ENCODE results near the gene CALM3. TPM values are rescaled to one million over a fixed set of nuclear protein-coding genes. Genes with fewer than 3 reads are reported as not detected.
A peak's percentile ranks its signal among the peaks of the same experiment; 100 is the strongest.
"Not testable (repeated sequence)": the region's sequence is repeated elsewhere in the genome, so short reads cannot be mapped to it uniquely, and the experiment has no call there.

The CALM3 gene
- 100 to 1,000 TPM; 114 to 155 (median 129) TPM for total RNA-seq

DNA sequence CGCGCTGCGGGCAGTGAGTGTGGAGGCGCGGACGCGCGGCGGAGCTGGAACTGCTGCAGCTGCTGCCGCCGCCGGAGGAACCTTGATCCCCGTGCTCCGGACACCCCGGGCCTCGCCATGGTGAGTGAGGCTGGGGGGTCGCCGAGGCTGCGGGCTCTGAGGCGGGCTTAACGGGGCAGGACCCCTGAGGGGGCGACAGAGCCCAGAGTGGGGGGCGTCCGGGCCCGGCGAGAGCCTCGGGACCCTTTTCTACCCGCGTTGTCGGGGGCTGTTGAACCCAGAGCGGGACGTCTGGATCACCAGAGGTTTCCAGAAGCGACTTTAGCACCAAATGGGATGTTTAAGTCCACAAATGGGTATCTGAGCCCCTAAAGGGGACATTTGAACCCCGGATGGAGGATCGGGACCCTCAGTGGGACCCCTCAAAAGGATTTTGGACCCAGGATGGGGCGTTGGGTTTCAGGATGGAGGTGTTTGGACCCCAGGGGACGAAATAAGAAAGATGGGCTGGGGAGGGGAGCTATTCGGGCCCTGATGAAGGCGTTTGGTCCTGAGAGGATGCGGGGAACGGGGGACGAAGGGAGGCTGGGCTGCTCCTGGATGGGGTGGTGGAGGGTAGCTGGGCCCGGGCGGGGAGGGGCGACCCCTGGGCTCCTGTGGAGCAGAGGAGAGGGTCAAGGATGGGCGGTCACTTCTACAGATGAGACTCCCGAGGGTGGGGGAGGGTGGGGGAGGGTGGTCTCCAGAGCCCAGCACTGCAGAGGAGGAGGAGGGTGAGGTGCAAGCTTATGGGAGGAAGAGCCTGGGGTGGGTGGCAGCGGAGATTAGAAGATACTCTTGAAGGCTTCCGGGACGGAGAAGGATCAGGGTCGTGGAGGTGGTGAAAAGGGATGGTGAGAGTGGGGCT lies at the start of gene CALM3:
Gene CALM3, plus strand, starts transcription at position 13 of the 907 bp plus-strand sequence. Its CDS starts 105 bp downstream, at position 118.
- under 1% methylated on average over 16 of the region's 51 CpGs for WGBS
- intact Hi-C loops (cut with DNase I): no loop called here
- peaks cover 41 to 53% (median 51%) of the 10 kb centered on the region in 4 donors for H3K4me1 ChIP-seq

DNA sequence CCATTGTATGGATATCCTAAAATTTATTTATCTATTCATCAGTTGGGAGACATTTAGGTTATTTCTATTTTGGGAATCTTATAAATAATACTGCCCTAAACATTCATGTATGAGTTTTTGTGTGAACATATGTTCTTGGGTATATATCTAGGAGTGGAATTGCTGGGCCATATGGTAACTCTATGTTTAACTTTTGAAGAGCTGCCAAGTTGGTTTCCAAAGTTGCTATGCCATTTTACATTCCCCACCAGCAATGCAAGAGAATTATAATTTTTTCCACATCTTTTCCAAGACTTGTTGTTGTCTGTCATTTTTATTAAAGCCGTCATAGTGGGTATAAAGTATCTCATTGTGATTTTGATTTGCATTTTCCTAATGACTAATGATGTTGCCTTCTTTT lies 48.2 kb upstream of the CALM3 start:
- intact Hi-C loops (cut with DNase I): no loop called here
- Histone ChIP-seq H3K27ac (replicated peaks in 1 of 4) (no peak overlapping the region), H3K9me3 (peaks cover 0 to 28% (median 11%) of the 10 kb centered on the region in 4 donors), H3K4me3 (no peak overlapping the region), H3K27me3 (no peaks in the 10 kb centered on the region), H3K4me1 (no peaks in the 10 kb centered on the region), H3K36me3 (no peaks in the 10 kb centered on the region)
- no peak for DNase-seq (ENCODE audit: extremely low spot score)
- TF ChIP-seq POLR2AphosphoS5 (IDR thresholded peaks at IDR 0.05) (no peak), POLR2A (IDR thresholded peaks at IDR 0.05; ENCODE audit: low read depth) (no peak), EP300 (IDR thresholded peaks at IDR 0.05) (no peak)
- TF ChIP-seq, protein P1, sequence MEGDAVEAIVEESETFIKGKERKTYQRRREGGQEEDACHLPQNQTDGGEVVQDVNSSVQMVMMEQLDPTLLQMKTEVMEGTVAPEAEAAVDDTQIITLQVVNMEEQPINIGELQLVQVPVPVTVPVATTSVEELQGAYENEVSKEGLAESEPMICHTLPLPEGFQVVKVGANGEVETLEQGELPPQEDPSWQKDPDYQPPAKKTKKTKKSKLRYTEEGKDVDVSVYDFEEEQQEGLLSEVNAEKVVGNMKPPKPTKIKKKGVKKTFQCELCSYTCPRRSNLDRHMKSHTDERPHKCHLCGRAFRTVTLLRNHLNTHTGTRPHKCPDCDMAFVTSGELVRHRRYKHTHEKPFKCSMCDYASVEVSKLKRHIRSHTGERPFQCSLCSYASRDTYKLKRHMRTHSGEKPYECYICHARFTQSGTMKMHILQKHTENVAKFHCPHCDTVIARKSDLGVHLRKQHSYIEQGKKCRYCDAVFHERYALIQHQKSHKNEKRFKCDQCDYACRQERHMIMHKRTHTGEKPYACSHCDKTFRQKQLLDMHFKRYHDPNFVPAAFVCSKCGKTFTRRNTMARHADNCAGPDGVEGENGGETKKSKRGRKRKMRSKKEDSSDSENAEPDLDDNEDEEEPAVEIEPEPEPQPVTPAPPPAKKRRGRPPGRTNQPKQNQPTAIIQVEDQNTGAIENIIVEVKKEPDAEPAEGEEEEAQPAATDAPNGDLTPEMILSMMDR (IDR thresholded peaks at IDR 0.05): no peak
- 93% methylated on average over 1 of the region's 1 CpG for WGBS

More for the DNA sequence above, at the start of gene CALM3:
- peak; percentile 89 for DNase-seq (ENCODE audit: extremely low spot score)
- Histone ChIP-seq H3K4me3 (peak within 1 kb of the TSS; percentile 85 to 100 (median 93)), H3K27ac (replicated peaks in 1 of 4) (peak within 1 kb of the TSS; percentile 96 to 98 (median 96)), H3K27me3 (no peaks in the 10 kb centered on the region), H3K9me3 (peaks cover 0 to 6% (median 0%) of the 10 kb centered on the region in 4 donors), H3K36me3 (peaks cover 0 to 13% (median 9%) of the 10 kb centered on the region in 4 donors)
- TF ChIP-seq, protein P1 (IDR thresholded peaks at IDR 0.05): no peak
- TF ChIP-seq POLR2A (IDR thresholded peaks at IDR 0.05; ENCODE audit: low read depth) (peak; percentile 43), EP300 (IDR thresholded peaks at IDR 0.05) (no peak), POLR2AphosphoS5 (IDR thresholded peaks at IDR 0.05) (peak in 1 of 2 donors; percentile 79)

DNA sequence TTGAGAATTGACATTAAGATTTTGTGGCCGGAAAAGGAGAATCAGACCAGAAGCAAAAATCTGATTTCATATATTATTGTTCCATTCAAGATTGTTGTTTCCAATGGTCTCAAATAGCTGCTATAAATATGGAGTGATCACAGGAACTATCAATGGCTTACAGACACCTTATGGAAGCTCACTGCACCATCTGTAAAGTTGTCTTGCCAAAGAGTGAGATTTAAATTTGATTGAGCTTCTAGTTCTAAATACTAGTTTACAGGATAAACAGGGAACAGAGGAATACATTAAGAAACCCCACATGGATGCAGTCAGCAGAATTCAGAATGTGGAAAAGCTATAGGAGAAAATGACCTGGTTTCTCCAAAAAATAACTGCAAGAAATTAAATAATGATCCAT lies 47.0 kb upstream of the CALM3 start:
- no peak overlapping the region for H3K27ac ChIP-seq (replicated peaks in 1 of 4)
- no peak overlapping the region for H3K4me3 ChIP-seq
- 89% methylated on average over 1 of the region's 1 CpG for WGBS
- H3K36me3 ChIP-seq: no peaks in the 10 kb centered on the region
- no peak for TF ChIP-seq POLR2AphosphoS5 (IDR thresholded peaks at IDR 0.05)
- TF ChIP-seq POLR2A (IDR thresholded peaks at IDR 0.05; ENCODE audit: low read depth): no peak
- intact Hi-C loops (cut with DNase I): no loop called here
- peaks cover 0 to 25% (median 11%) of the 10 kb centered on the region in 4 donors for H3K9me3 ChIP-seq
- DNase-seq (ENCODE audit: extremely low spot score): no peak
- H3K4me1 ChIP-seq: no peaks in the 10 kb centered on the region
- H3K27me3 ChIP-seq: no peaks in the 10 kb centered on the region

DNA sequence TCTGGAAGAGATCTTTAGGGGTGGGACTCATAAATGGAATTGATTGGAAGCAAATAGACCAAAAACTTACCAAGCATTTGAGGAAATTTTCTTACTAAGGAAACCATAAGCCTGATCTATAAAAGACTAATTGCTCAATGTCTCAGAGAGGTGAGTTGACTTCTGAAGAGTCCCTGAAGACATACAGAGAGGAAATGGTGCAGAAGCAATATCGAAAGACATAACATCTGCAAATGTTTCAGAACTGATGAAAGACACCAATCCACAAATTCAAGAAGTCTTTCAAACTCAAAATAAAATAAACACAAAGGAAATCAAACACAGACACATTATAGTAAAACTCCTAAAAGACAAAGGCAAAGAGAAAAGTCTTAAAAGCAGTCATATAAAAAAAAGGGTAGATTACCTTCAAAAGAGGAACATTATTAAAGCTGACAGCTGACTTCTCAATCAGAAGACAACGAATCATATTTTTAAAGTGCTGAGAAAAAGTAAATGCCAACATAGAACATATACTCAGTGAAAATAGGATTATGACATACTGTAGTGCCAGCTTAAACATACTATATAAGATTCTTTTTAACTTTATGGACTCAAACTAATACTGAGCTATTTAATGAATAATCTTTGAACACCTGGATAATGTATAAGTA lies 45.4 kb upstream of the CALM3 start:
- no peak for DNase-seq (ENCODE audit: extremely low spot score)
- no peak overlapping the region for H3K27ac ChIP-seq (replicated peaks in 1 of 4)
- no peaks in the 10 kb centered on the region for H3K27me3 ChIP-seq
- TF ChIP-seq EP300 (IDR thresholded peaks at IDR 0.05): no peak
- intact Hi-C loops (cut with DNase I): no loop called here
- H3K4me1 ChIP-seq: no peaks in the 10 kb centered on the region
- H3K9me3 ChIP-seq: peaks cover 0 to 15% (median 7%) of the 10 kb centered on the region in 4 donors
- H3K36me3 ChIP-seq: no peaks in the 10 kb centered on the region
- WGBS: 35% methylated on average over 2 of the region's 2 CpGs
- no peak overlapping the region for H3K4me3 ChIP-seq

DNA sequence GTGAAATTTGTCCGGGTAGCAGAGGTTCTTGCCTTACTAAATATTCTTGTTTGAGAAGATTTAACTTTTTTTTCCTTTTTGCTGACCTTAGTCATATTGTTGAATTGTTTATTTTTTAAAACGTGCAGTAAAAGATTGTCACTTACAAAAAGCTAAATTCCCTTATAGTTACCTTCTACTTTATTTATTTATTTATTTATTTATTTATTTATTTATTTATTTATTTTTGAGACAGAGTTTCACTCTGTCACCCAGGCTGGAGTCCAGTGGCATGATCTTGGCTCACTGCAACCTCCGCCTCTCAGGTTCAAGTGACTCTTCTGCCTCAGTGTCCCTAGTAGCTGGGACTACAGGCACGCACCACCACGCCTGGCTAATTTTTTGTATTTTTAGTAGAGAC lies 44.7 kb upstream of the CALM3 start:
- WGBS: 83% methylated on average over 5 of the region's 5 CpGs

DNA sequence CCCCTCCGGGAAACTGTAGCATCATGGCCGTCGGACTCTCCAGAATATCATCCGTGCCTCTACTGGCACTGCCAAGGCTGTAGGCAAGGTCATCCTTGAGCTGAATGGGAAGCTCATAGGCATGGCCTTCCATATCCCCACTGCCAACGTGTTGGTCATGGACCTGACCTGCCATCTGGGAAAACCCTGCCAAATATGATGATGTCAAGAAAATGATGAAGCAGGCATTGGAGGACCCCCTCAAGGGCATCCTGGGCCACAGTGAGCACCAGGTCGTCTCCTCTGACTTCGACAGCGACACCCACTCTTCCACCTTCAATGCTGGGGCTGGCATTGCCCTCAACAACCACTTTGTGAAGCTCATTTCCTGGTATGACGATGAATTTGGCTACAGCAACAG lies 41.9 kb upstream of the CALM3 start:
- H3K9me3 ChIP-seq: peaks cover 0 to 9% (median 4%) of the 10 kb centered on the region in 4 donors
- intact Hi-C loops (cut with DNase I): no loop called here
- H3K27ac ChIP-seq (replicated peaks in 1 of 4): no peak overlapping the region
- no peaks in the 10 kb centered on the region for H3K27me3 ChIP-seq
- H3K36me3 ChIP-seq: no peaks in the 10 kb centered on the region
- no peak for DNase-seq (ENCODE audit: extremely low spot score)
- TF ChIP-seq EP300 (IDR thresholded peaks at IDR 0.05) (no peak), POLR2A (IDR thresholded peaks at IDR 0.05; ENCODE audit: low read depth) (no peak), POLR2AphosphoS5 (IDR thresholded peaks at IDR 0.05) (no peak)
- TF ChIP-seq, protein P1 (IDR thresholded peaks at IDR 0.05): no peak
- 96% methylated on average over 9 of the region's 9 CpGs for WGBS
- no peak overlapping the region for H3K4me3 ChIP-seq
- no peaks in the 10 kb centered on the region for H3K4me1 ChIP-seq

More for the DNA sequence above, 44.7 kb upstream of the CALM3 start:
- H3K9me3 ChIP-seq; H3K4me1 ChIP-seq; H3K4me3 ChIP-seq; H3K36me3 ChIP-seq; DNase-seq (ENCODE audit: extremely low spot score); H3K27me3 ChIP-seq; H3K27ac ChIP-seq (replicated peaks in 1 of 4); intact Hi-C loops (cut with DNase I): not testable (repeated sequence)

DNA sequence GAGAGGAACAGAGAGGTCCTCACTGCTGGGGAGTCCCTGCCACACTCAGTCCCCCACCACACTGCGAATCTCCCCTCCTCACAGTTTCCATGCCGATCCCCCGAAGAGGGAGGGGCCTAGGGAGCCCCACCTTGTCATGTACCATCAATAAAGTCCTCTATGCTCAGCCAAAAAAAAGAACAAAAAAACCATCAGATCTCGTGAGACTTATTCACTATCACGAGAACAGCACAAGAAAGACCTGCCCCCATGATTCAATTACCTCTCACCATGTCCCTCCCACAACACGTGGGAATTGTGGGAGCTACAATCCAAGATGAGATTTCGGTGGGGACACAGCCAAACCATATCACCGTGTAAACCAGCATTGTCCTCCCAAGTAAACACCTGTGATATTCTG lies 41.5 kb upstream of the CALM3 start:
- H3K4me3 ChIP-seq; H3K27ac ChIP-seq (replicated peaks in 1 of 4); H3K27me3 ChIP-seq; H3K4me1 ChIP-seq; H3K9me3 ChIP-seq; intact Hi-C loops (cut with DNase I); H3K36me3 ChIP-seq; DNase-seq (ENCODE audit: extremely low spot score): not testable (repeated sequence)
- 86% methylated on average over 8 of the region's 8 CpGs for WGBS

Measured in esophagus muscularis mucosa (tissue), 4 donors.